HepG2 (cell line): Measurements from ENCODE around the gene TEX22. TPM values are rescaled to one million over a fixed set of nuclear protein-coding genes. Genes with fewer than 3 reads are reported as not detected.

ENCODE experiments used
- AGO2 ChIP-seq: fragments of 200-400 bp; formaldehyde crosslinking; optimal IDR thresholded peaks from 2 replicates; pipeline ENCODE3; 2017; ENCODE audit warnings: mild to moderate bottlenecking, low read depth, low read length, moderate library complexity
- KIAA2018 ChIP-seq: sonication (generic); formaldehyde crosslinking; IDR thresholded peaks from 2 replicates; pipeline ENCODE4 v1.5.0; 2020; ENCODE audit warnings: mild to moderate bottlenecking, missing genetic modification reagents, borderline replicate concordance
- MTERF4 ChIP-seq: sonication (generic); formaldehyde crosslinking; IDR thresholded peaks from 2 replicates; pipeline ENCODE4 v1.8.0; 2023; ENCODE audit warnings: mild to moderate bottlenecking, missing genetic modification reagents
- POLR2A ChIP-seq, 2 experiments: IDR thresholded peaks; 2 replicates each; pipeline ENCODE4 v1.6.1; 2011; ENCODE audit warnings: low read depth in 2 of 2, low read length in 2 of 2, mild to moderate bottlenecking in 1 of 2, moderate library complexity in 1 of 2; ENCODE audit not compliant: insufficient read depth in 1 of 2
- RFX1 ChIP-seq: fragments of 450-650 bp; IDR thresholded peaks from 2 replicates; pipeline ENCODE4 v1.6.1; 2017
- ZFP91 ChIP-seq: sonication (generic); formaldehyde crosslinking; IDR thresholded peaks from 2 replicates; pipeline ENCODE4 v1.9.0; 2022; ENCODE audit warnings: missing genetic modification reagents, mild to moderate bottlenecking, borderline replicate concordance
- ZMYM2 ChIP-seq: sonication (generic); formaldehyde crosslinking; IDR thresholded peaks from 2 replicates; pipeline ENCODE4 v1.8.0; 2022; ENCODE audit warnings: mild to moderate bottlenecking, missing genetic modification reagents
- ZNF672 ChIP-seq: sonication (generic); formaldehyde crosslinking; IDR thresholded peaks from 2 replicates; pipeline ENCODE4 v1.8.1; 2022; ENCODE audit warnings: missing genetic modification reagents
- polyA plus RNA-seq, 8 experiments: library from polyadenylated mRNA; depleted of rRNA in 3 of 8; stranded (reverse) in 7 of 8; unstranded in 1 of 8; fragments of >200 nt; fragmentation: Illumina TruSeq in 4 of 8; extraction: Trizol in 4 of 8; gene quantifications; 2 replicates each; pipeline versions ENCODE4 v1.2.1 to v1.2.3, GENCODE V29; 2011 to 2016; ENCODE audit warnings: low read depth in 4 of 8, missing spikeins in 1 of 8, mixed read lengths in 1 of 8; ENCODE audit not compliant: insufficient read depth in 1 of 8
- total RNA-seq, 5 experiments: library from RNA; depleted of rRNA; stranded (reverse); fragments of >200 nt; fragmentation: Illumina TruSeq; extraction: Trizol; gene quantifications; 2 replicates each; pipeline ENCODE4 v1.2.3, GENCODE V29; 2016; ENCODE audit warnings: low read depth in 1 of 5
- TF ChIP-seq, protein P1 (sequence below): sonication (generic); formaldehyde crosslinking; IDR thresholded peaks from 2 replicates; pipeline ENCODE4 v1.4.0; 2020; ENCODE audit warnings: missing genetic modification reagents

The TEX22 gene
- total and polyA plus RNA-seq, 2 of the 13 experiments (the other 11 are each of a cell fraction or from before 2014, with no cell fraction given), result 0.07 to 0.27 TPM

DNA sequence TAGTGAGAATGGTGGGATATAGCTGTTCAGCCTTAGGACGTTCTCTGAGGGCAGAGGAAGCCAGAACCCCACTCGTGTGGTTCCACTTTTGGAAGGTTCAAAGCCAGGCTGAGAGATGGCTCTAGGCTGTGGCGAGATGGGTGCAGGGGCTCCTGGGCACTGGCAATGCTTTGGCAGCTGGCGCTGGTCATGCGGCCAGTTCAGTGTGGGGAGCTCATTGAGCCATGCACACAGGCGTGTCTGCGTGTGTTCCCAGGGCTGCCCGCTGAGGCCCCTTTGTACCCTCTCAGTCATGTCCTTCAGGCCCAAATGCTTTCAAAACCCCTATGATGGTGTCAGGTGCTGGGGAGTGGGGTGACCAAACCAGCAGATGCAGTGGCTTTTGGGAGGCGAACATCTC, 1.7 kb downstream of the TEX22 start (continued):
- TF ChIP-seq KIAA2018 (no peak), ZNF672 (CRISPR knock-in tag) (no peak), MTERF4 (CRISPR knock-in tag) (no peak), RFX1 (no peak), AGO2 (peak; percentile 43), ZFP91 (CRISPR knock-in tag) (0 out of 2 replicates have a peak, but pooled peaks have one; percentile 1), POLR2A (IDR thresholded peaks at IDR 0.05; ENCODE audit: insufficient read depth in 1 of 2, low read depth in 2 of 2, low read length in 2 of 2) (peak in 1 of 2 experiments; percentile 39; a peak in 1 of 4 replicates), ZMYM2 (CRISPR knock-in tag) (no peak)
- TF ChIP-seq, protein P1, sequence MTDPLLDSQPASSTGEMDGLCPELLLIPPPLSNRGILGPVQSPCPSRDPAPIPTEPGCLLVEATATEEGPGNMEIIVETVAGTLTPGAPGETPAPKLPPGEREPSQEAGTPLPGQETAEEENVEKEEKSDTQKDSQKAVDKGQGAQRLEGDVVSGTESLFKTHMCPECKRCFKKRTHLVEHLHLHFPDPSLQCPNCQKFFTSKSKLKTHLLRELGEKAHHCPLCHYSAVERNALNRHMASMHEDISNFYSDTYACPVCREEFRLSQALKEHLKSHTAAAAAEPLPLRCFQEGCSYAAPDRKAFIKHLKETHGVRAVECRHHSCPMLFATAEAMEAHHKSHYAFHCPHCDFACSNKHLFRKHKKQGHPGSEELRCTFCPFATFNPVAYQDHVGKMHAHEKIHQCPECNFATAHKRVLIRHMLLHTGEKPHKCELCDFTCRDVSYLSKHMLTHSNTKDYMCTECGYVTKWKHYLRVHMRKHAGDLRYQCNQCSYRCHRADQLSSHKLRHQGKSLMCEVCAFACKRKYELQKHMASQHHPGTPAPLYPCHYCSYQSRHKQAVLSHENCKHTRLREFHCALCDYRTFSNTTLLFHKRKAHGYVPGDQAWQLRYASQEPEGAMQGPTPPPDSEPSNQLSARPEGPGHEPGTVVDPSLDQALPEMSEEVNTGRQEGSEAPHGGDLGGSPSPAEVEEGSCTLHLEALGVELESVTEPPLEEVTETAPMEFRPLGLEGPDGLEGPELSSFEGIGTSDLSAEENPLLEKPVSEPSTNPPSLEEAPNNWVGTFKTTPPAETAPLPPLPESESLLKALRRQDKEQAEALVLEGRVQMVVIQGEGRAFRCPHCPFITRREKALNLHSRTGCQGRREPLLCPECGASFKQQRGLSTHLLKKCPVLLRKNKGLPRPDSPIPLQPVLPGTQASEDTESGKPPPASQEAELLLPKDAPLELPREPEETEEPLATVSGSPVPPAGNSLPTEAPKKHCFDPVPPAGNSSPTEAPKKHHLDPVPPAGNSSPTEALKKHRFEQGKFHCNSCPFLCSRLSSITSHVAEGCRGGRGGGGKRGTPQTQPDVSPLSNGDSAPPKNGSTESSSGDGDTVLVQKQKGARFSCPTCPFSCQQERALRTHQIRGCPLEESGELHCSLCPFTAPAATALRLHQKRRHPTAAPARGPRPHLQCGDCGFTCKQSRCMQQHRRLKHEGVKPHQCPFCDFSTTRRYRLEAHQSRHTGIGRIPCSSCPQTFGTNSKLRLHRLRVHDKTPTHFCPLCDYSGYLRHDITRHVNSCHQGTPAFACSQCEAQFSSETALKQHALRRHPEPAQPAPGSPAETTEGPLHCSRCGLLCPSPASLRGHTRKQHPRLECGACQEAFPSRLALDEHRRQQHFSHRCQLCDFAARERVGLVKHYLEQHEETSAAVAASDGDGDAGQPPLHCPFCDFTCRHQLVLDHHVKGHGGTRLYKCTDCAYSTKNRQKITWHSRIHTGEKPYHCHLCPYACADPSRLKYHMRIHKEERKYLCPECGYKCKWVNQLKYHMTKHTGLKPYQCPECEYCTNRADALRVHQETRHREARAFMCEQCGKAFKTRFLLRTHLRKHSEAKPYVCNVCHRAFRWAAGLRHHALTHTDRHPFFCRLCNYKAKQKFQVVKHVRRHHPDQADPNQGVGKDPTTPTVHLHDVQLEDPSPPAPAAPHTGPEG (CRISPR knock-in tag), result no peak
- TF ChIP-seq, all 625 proteins: peak for 4
